NT2/D1 (cell line): ENCODE data around the gene AKT3.

Experiments used
- SUZ12 ChIP-seq: IDR thresholded peaks from 2 replicates; pipeline ENCODE4 v1.6.1; 2011; ENCODE audit not compliant: insufficient read length, insufficient read depth; ENCODE audit errors: extremely low read depth
- YY1 ChIP-seq: IDR thresholded peaks from 2 replicates; pipeline ENCODE4 v1.6.1; 2011; ENCODE audit not compliant: insufficient read length, insufficient read depth

GRCh38 chr1:243884603-243885002, 34.6 kb upstream of the AKT3 start:
- TF ChIP-seq YY1 (no peak), SUZ12 (no peak)
